GM19324 (cell line): ENCODE data around the gene TEX50.
"Not testable (repeated sequence)": the region's sequence is repeated elsewhere in the genome, so short reads cannot be mapped to it uniquely, and the experiment has no call there.

Experiments
- ATAC-seq: cut with Tn5 transposase; IDR thresholded peaks from one replicate; pipeline ENCODE4 v1.9.1; 2021; ENCODE audit warnings: mild to moderate bottlenecking, moderate library complexity; ENCODE audit not compliant: unreplicated experiment, low FRiP score

Gene TEX50

GRCh38 chr1:173661271-173661670, 26.1 kb downstream of the TEX50 start:
- ATAC-seq: no peak

- ATAC-seq: no peak
These were observed 26.6 kb downstream of the TEX50 start for GRCh38 chr1:173661763-173662162.

GRCh38 chr1:173663159-173663558, 28.0 kb downstream of the TEX50 start:
- no peak for ATAC-seq

GRCh38 chr1:173666646-173667045, 31.5 kb downstream of the TEX50 start:
- ATAC-seq: no peak

- ATAC-seq: no peak
These were observed 34.4 kb downstream of the TEX50 start, which contains the start of gene ANKRD45 for GRCh38 chr1:173669491-173669941. ANKRD45 (minus strand) TSS chr1:173669851; CDS start chr1:173659418, 10,433 bp downstream.

GRCh38 chr1:173674496-173674895, 39.4 kb downstream of the TEX50 start:
- not testable (repeated sequence) for ATAC-seq

GRCh38 chr1:173680152-173680551, 45.0 kb downstream of the TEX50 start:
- ATAC-seq: not testable (repeated sequence)

- no peak for ATAC-seq
These were observed 47.0 kb downstream of the TEX50 start for GRCh38 chr1:173682184-173682583.

GRCh38 chr1:173683838-173684237, 48.7 kb downstream of the TEX50 start:
- ATAC-seq: not testable (repeated sequence)

- ATAC-seq: not testable (repeated sequence)
These were observed 50.0 kb downstream of the TEX50 start for GRCh38 chr1:173685121-173685520.
